SK-N-SH (cell line): ENCODE results near the gene ITPA. TPM values are rescaled to one million over a fixed set of nuclear protein-coding genes. Genes with fewer than 3 reads are reported as not detected.

ENCODE experiments used
- CTCF ChIA-PET: fragments of 300-600, 350-600 bp; formaldehyde crosslinking; extraction: SDS; loops from one replicate; lab custom pipeline; 2021; lab: Yijun Ruan, JAX
- POLR2A ChIA-PET: fragments of 350-600 bp; sonication (Branson Sonifier 250); formaldehyde crosslinking; extraction: SDS; loops from one replicate; lab custom pipeline; 2020; ENCODE audit warnings: antibody characterized with exemption, inconsistent platforms; lab: Yijun Ruan, JAX
- DNase-seq: peaks from one replicate; pipeline ENCODE4 v3.0.0; 2012
- H2AFZ ChIP-seq: fragments of 200-600 bp; sonication (generic); 2 replicates; pipeline ENCODE4 v1.8.1; 2016; ENCODE audit warnings: antibody characterized with exemption, mild to moderate bottlenecking, low read depth
- H3F3A ChIP-seq: fragments of 200-600 bp; sonication (generic); replicated peaks from 2 replicates; pipeline ENCODE3; 2016; ENCODE audit warnings: antibody characterized with exemption, mild to moderate bottlenecking; ENCODE audit not compliant: insufficient read depth
- H3K27ac ChIP-seq, 2 experiments: fragments of 200-500 bp in 1 of 2; fragments of 200-600 bp in 1 of 2; sonication (Bioruptor generic) in 1 of 2; sonication (generic), shearing (Covaris generic) in 1 of 2; 2 replicates each; pipeline versions ENCODE4 v1.5.1 to v1.6.1; 2014 to 2016; ENCODE audit warnings: low read depth in 2 of 2, inconsistent platforms in 1 of 2, low read length in 1 of 2, mild to moderate bottlenecking in 1 of 2, mixed read lengths in 1 of 2
- H3K27me3 ChIP-seq: fragments of 200-600 bp; sonication (generic), shearing (Covaris generic); 2 replicates; pipeline ENCODE4 v1.6.1; 2016; ENCODE audit warnings: mixed run types; ENCODE audit not compliant: insufficient read depth
- H3K36me3 ChIP-seq, 2 experiments: fragments of 200-500 bp in 1 of 2; fragments of 200-600 bp in 1 of 2; sonication (Bioruptor generic) in 1 of 2; sonication (generic) in 1 of 2; replicated peaks in 1 of 2; 2 replicates each; pipeline versions ENCODE3 to v1.5.1; 2014 to 2016; ENCODE audit warnings: low read length in 1 of 2, mild to moderate bottlenecking in 1 of 2; ENCODE audit not compliant: insufficient read depth in 2 of 2, control insufficient read depth in 1 of 2
- H3K4me1 ChIP-seq, 2 experiments: fragments of 200-500 bp in 1 of 2; fragments of 200-600 bp in 1 of 2; sonication (Bioruptor generic) in 1 of 2; sonication (generic), shearing (Covaris generic) in 1 of 2; 2 replicates each; pipeline versions ENCODE4 v1.5.1 to v1.6.1; 2014 to 2016; ENCODE audit warnings: low read depth in 1 of 2, low read length in 1 of 2, mixed run types in 1 of 2; ENCODE audit not compliant: insufficient read depth in 2 of 2, control insufficient read depth in 1 of 2
- H3K4me2 ChIP-seq: fragments of 200-600 bp; sonication (generic), shearing (Covaris generic); 2 replicates; pipeline ENCODE4 v1.6.1; 2017; ENCODE audit warnings: mixed run types
- H3K4me3 ChIP-seq, 2 experiments: fragments of 200-500 bp in 1 of 2; fragments of 200-600 bp in 1 of 2; sonication (Bioruptor generic) in 1 of 2; sonication (generic), shearing (Covaris generic) in 1 of 2; 2 replicates each; pipeline versions ENCODE4 v1.5.1 to v1.8.1; 2014 to 2016; ENCODE audit warnings: low read depth in 2 of 2, inconsistent platforms in 1 of 2, low read length in 1 of 2, mild to moderate bottlenecking in 1 of 2, mixed read lengths in 1 of 2, moderate library complexity in 1 of 2
- H3K79me2 ChIP-seq: fragments of 200-600 bp; sonication (generic); 2 replicates; pipeline ENCODE4 v1.8.1; 2017; ENCODE audit warnings: mild to moderate bottlenecking; ENCODE audit not compliant: insufficient read depth
- H3K9ac ChIP-seq: fragments of 200-600 bp; sonication (generic); 2 replicates; pipeline ENCODE4 v1.6.1; 2017; ENCODE audit warnings: mixed run types
- H3K9me2 ChIP-seq: fragments of 200-600 bp; sonication (generic); 2 replicates; pipeline ENCODE4 v1.6.1; 2017; ENCODE audit warnings: mixed run types
- H3K9me3 ChIP-seq: fragments of 200-600 bp; sonication (generic); 2 replicates; pipeline ENCODE4 v1.6.1; 2017; ENCODE audit warnings: mixed run types, mild to moderate bottlenecking, moderate library complexity
- H4K20me1 ChIP-seq: fragments of 200-600 bp; sonication (generic); 2 replicates; pipeline ENCODE4 v1.6.1; 2017; ENCODE audit warnings: mild to moderate bottlenecking, mixed run types; ENCODE audit not compliant: insufficient read depth
- ELF1 ChIP-seq: IDR thresholded peaks from 2 replicates; pipeline ENCODE4 v1.4.0; 2012
- EP300 ChIP-seq, 2 experiments: IDR thresholded peaks; 2 replicates each; pipeline versions ENCODE4 v1.4.0 to v1.6.1; 2012; ENCODE audit warnings: borderline replicate concordance in 1 of 2, low read depth in 1 of 2, low read length in 1 of 2
- FOXJ3 ChIP-seq: sonication (generic); formaldehyde crosslinking; IDR thresholded peaks from 2 replicates; pipeline ENCODE4 v1.5.1; 2020; ENCODE audit warnings: mild to moderate bottlenecking, missing genetic modification reagents
- IRF3 ChIP-seq: fragments of 150-350 bp; IDR thresholded peaks from 2 replicates; pipeline ENCODE4 v1.6.1; 2016; ENCODE audit warnings: mild to moderate bottlenecking, low read depth, low read length
- JUND ChIP-seq: IDR thresholded peaks from 2 replicates; pipeline ENCODE4 v1.4.0; 2012
- MEF2A ChIP-seq: IDR thresholded peaks from 2 replicates; pipeline ENCODE4 v1.4.0; 2012; ENCODE audit warnings: low read depth, borderline replicate concordance
- NFIC ChIP-seq: IDR thresholded peaks from 2 replicates; pipeline ENCODE4 v1.4.0; 2012; ENCODE audit warnings: borderline replicate concordance
- PBX3 ChIP-seq: IDR thresholded peaks from 2 replicates; pipeline ENCODE4; 2012
- REST ChIP-seq: IDR thresholded peaks from 2 replicates; pipeline ENCODE4 v1.6.1; 2012; ENCODE audit warnings: mild to moderate bottlenecking, low read depth, low read length, moderate library complexity
- RXRA ChIP-seq: IDR thresholded peaks from 2 replicates; pipeline ENCODE4 v1.4.0; 2012; ENCODE audit warnings: low read depth, mild to moderate bottlenecking, borderline replicate concordance
- SMC3 ChIP-seq: IDR thresholded peaks from 2 replicates; pipeline ENCODE4 v1.6.1; 2012; ENCODE audit warnings: low read depth, low read length, improper control_type of control experiment
- TCF12 ChIP-seq: IDR thresholded peaks from 2 replicates; pipeline ENCODE4 v1.4.0; 2012
- USF2 ChIP-seq: fragments of 150-350 bp; IDR thresholded peaks from 2 replicates; pipeline ENCODE4 v1.6.1; 2017; ENCODE audit warnings: antibody characterized with exemption, low read length, low read depth, borderline replicate concordance
- ZBTB33 ChIP-seq: IDR thresholded peaks from 2 replicates; pipeline ENCODE4 v1.4.0; 2012; ENCODE audit warnings: low read depth, borderline replicate concordance
- WGBS: methylation state at CpG from one replicate; pipeline ENCODE4 v1.1.6; 2017; ENCODE audit warnings: low lambda C conversion rate; 5-methylcytosine and 5-hydroxymethylcytosine counted together
- polyA plus RNA-seq, 3 experiments: library from polyadenylated mRNA; depleted of rRNA; stranded (reverse); fragments of >200 nt; gene quantifications; 2 replicates each; pipeline ENCODE4 v1.2.3, GENCODE V29; 2012
- TF ChIP-seq, protein P1 (sequence below): IDR thresholded peaks from 2 replicates; pipeline ENCODE4 v1.4.0; 2012; ENCODE audit warnings: low read depth, borderline replicate concordance
- TF ChIP-seq, protein P2 (sequence below): fragments of 200-600 bp; sonication (generic); IDR thresholded peaks from 2 replicates; pipeline ENCODE4 v1.6.1; 2017; ENCODE audit warnings: antibody characterized with exemption, mild to moderate bottlenecking, moderate library complexity
- TF ChIP-seq, protein P3 (sequence below): IDR thresholded peaks from 2 replicates; pipeline ENCODE4 v1.4.0; 2012; ENCODE audit warnings: low read depth

ITPA gene
- polyA plus RNA-seq, 1 of the 3 experiments (the other 2 are of a cell fraction) = 66.7 TPM

DNA sequence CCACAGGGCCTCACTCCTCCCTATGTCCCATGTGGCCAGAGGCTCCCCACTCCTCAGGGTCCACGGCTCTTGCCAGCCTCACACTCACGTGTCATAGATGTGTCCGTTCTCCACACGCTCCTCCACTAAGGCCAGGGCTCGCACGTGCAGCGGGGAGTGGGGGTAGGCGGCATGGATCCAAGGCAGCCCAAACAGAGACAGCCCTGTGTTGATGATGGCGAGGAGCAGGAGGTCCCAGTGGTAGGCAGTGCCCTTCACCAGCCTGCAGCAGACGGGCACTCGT lies 19.4 kb downstream of the ITPA start (continued):
- TF ChIP-seq, protein P1, sequence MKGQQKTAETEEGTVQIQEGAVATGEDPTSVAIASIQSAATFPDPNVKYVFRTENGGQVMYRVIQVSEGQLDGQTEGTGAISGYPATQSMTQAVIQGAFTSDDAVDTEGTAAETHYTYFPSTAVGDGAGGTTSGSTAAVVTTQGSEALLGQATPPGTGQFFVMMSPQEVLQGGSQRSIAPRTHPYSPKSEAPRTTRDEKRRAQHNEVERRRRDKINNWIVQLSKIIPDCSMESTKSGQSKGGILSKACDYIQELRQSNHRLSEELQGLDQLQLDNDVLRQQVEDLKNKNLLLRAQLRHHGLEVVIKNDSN = no peak
- TF ChIP-seq NFIC (no peak), TCF12 (no peak), IRF3 (no peak), SMC3 (no peak), PBX3 (no peak), MEF2A (no peak)
- TF ChIP-seq, protein P2, sequence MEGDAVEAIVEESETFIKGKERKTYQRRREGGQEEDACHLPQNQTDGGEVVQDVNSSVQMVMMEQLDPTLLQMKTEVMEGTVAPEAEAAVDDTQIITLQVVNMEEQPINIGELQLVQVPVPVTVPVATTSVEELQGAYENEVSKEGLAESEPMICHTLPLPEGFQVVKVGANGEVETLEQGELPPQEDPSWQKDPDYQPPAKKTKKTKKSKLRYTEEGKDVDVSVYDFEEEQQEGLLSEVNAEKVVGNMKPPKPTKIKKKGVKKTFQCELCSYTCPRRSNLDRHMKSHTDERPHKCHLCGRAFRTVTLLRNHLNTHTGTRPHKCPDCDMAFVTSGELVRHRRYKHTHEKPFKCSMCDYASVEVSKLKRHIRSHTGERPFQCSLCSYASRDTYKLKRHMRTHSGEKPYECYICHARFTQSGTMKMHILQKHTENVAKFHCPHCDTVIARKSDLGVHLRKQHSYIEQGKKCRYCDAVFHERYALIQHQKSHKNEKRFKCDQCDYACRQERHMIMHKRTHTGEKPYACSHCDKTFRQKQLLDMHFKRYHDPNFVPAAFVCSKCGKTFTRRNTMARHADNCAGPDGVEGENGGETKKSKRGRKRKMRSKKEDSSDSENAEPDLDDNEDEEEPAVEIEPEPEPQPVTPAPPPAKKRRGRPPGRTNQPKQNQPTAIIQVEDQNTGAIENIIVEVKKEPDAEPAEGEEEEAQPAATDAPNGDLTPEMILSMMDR = no peak

DNA sequence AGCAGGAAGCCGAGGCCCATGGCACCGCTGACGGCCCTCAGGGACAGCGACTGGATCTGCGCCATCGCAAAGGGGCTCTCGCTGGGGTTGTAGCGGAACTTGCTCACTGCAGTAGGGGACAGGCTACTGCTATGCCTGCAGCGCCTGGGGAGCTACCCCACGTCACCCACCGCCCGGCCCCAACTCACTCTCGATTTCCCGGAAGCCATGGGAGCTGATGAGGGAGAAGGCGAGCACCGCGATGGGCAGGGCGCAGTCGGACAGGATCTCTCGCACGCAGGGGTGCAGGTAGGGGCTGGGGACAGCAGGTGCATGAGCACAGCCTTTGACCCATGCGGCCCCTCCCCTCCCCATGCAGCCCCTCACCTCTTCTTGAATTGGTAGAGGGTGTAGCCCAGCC lies 19.9 kb downstream of the ITPA start:
- Histone ChIP-seq H3K4me1 (no peaks in the 10 kb centered on the region), H3K27ac (no peak overlapping the region), H3K9me3 (no peaks in the 10 kb centered on the region), H2AFZ (no peak overlapping the region)
- CTCF ChIA-PET = no interaction called here
- 91% methylated on average over 14 of the region's 22 CpGs for WGBS
- POLR2A ChIA-PET = no interaction called here
- TF ChIP-seq USF2 = no peak
- TF ChIP-seq EP300 (IDR thresholded peaks at IDR 0.05; ENCODE audit: borderline replicate concordance in 1 of 2, low read depth in 1 of 2, low read length in 1 of 2) = no peak
- no peak for TF ChIP-seq REST
- TF ChIP-seq, protein P3, sequence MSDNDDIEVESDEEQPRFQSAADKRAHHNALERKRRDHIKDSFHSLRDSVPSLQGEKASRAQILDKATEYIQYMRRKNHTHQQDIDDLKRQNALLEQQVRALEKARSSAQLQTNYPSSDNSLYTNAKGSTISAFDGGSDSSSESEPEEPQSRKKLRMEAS = no peak
- TF ChIP-seq ZBTB33 = no peak
- TF ChIP-seq JUND = no peak
- TF ChIP-seq RXRA = no peak
- TF ChIP-seq ELF1 = no peak
- TF ChIP-seq FOXJ3 (CRISPR knock-in tag) = no peak
- TF ChIP-seq, all 33 proteins: peak for 0
- DNase-seq = no peak
- Histone ChIP-seq H3K9me2 (no peaks in the 10 kb centered on the region), H3F3A (no peaks in the 10 kb centered on the region), H3K4me2 (no peak overlapping the region), H4K20me1 (no peaks in the 10 kb centered on the region), H3K9ac (no peak overlapping the region), H3K4me3 (no peak overlapping the region), H3K36me3 (no peaks in the 10 kb centered on the region), H3K79me2 (no peaks in the 10 kb centered on the region), H3K27me3 (no peaks in the 10 kb centered on the region)
